GM13976 (cell line): ENCODE measurements around the gene RTRAF.

Source experiments
- DNase-seq: peaks from one replicate; pipeline ENCODE4 v3.0.0; 2012; ENCODE audit warnings: low spot score
- CTCF ChIP-seq: IDR thresholded peaks from 2 replicates; pipeline ENCODE4 v1.5.1; 2012; ENCODE audit warnings: borderline replicate concordance, mild to moderate bottlenecking; ENCODE audit not compliant: insufficient read depth; ENCODE audit errors: extremely low read depth, missing control alignments, control extremely low read depth
- in situ Hi-C: fragments of 300-500 bp; cut with MboI; formaldehyde crosslinking; loops from one replicate; pipeline ENCODE4 v1.12.0; 2022; ENCODE audit warnings: low sequenced_read_pairs, mixed read lengths, inconsistent platforms; ENCODE audit not compliant: unreplicated experiment

Gene RTRAF

GRCh38 chr14:52058341-52058740, 69.0 kb downstream of the RTRAF start:
- in situ Hi-C loops: no loop called here
- no peak for TF ChIP-seq CTCF
- no peak for DNase-seq

- in situ Hi-C loops: no loop called here
- no peak for TF ChIP-seq CTCF
- no peak for DNase-seq
Observed at GRCh38 chr14:52059649-52060048, 70.3 kb downstream of the RTRAF start.

- TF ChIP-seq CTCF: no peak
- DNase-seq: no peak
- in situ Hi-C loops: no loop called here
Observed at GRCh38 chr14:52060080-52060479, 70.7 kb downstream of the RTRAF start.
